HG02970 (cell line): ENCODE data around the gene INPP5D.

Experiments used
- ATAC-seq: cut with Tn5 transposase; IDR thresholded peaks from one replicate; pipeline ENCODE4 v1.9.1; 2021; ENCODE audit warnings: mild to moderate bottlenecking, moderate library complexity, moderate number of reproducible peaks; ENCODE audit not compliant: unreplicated experiment, low FRiP score

The INPP5D gene

GRCh38 chr2:233089851-233090250, 29.7 kb downstream of the INPP5D start:
- no peak for ATAC-seq

GRCh38 chr2:233090879-233091278, 30.7 kb downstream of the INPP5D start:
- ATAC-seq = no peak

GRCh38 chr2:233091595-233092375, 31.6 kb downstream of the INPP5D start:
- no peak for ATAC-seq

- no peak for ATAC-seq
Observed at GRCh38 chr2:233092432-233093165, 32.5 kb downstream of the INPP5D start.

- ATAC-seq = no peak
Observed at GRCh38 chr2:233093166-233093448, 33.0 kb downstream of the INPP5D start.

GRCh38 chr2:233093721-233094120, 33.6 kb downstream of the INPP5D start:
- no peak for ATAC-seq

- ATAC-seq = no peak
Observed at GRCh38 chr2:233094614-233095013, 34.5 kb downstream of the INPP5D start.

- ATAC-seq = no peak
Observed at GRCh38 chr2:233096006-233096405, 35.9 kb downstream of the INPP5D start.

GRCh38 chr2:233098618-233099017, 38.5 kb downstream of the INPP5D start:
- no peak for ATAC-seq

- peak; percentile 5 for ATAC-seq
Observed at GRCh38 chr2:233099820-233100191, 39.7 kb downstream of the INPP5D start.

GRCh38 chr2:233100192-233100998, 40.3 kb downstream of the INPP5D start:
- ATAC-seq = peak; percentile 57

GRCh38 chr2:233101141-233101540, 41.0 kb downstream of the INPP5D start:
- ATAC-seq = peak; percentile 20

- no peak for ATAC-seq
Observed at GRCh38 chr2:233101816-233102215, 41.7 kb downstream of the INPP5D start.

- ATAC-seq = no peak
Observed at GRCh38 chr2:233105156-233105895, 45.2 kb downstream of the INPP5D start.

- ATAC-seq = no peak
Observed at GRCh38 chr2:233105930-233106329, 45.8 kb downstream of the INPP5D start.

- ATAC-seq = no peak
Observed at GRCh38 chr2:233107011-233107410, 46.9 kb downstream of the INPP5D start.

- no peak for ATAC-seq
Observed at GRCh38 chr2:233107831-233108300, 47.7 kb downstream of the INPP5D start.

- no peak for ATAC-seq
Observed at GRCh38 chr2:233108611-233109490, 48.7 kb downstream of the INPP5D start.

- no peak for ATAC-seq
Observed at GRCh38 chr2:233111427-233111826, 51.3 kb downstream of the INPP5D start.

- no peak for ATAC-seq
Observed at GRCh38 chr2:233112329-233112728, 52.2 kb downstream of the INPP5D start.
